ENCODE results near the gene TET2.

The TET2 gene

DNA sequence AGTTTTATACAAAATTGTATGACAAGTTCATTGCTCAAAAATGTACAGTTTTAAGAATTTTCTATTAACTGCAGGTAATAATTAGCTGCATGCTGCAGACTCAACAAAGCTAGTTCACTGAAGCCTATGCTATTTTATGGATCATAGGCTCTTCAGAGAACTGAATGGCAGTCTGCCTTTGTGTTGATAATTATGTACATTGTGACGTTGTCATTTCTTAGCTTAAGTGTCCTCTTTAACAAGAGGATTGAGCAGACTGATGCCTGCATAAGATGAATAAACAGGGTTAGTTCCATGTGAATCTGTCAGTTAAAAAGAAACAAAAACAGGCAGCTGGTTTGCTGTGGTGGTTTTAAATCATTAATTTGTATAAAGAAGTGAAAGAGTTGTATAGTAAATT, 131.0 kb downstream of the TET2 start:
- TF ChIP-seq, protein P1, sequence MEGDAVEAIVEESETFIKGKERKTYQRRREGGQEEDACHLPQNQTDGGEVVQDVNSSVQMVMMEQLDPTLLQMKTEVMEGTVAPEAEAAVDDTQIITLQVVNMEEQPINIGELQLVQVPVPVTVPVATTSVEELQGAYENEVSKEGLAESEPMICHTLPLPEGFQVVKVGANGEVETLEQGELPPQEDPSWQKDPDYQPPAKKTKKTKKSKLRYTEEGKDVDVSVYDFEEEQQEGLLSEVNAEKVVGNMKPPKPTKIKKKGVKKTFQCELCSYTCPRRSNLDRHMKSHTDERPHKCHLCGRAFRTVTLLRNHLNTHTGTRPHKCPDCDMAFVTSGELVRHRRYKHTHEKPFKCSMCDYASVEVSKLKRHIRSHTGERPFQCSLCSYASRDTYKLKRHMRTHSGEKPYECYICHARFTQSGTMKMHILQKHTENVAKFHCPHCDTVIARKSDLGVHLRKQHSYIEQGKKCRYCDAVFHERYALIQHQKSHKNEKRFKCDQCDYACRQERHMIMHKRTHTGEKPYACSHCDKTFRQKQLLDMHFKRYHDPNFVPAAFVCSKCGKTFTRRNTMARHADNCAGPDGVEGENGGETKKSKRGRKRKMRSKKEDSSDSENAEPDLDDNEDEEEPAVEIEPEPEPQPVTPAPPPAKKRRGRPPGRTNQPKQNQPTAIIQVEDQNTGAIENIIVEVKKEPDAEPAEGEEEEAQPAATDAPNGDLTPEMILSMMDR (IDR thresholded peaks at IDR 0.05; ENCODE audit: borderline replicate concordance, control extremely low read depth, extremely low read depth, insufficient read depth, missing control alignments) = no peak
- in situ Hi-C loops (cut with MboI; ENCODE audit: low sequenced_read_pairs, unreplicated experiment) = no loop called here
- no peak for DNase-seq (ENCODE audit: low spot score)

DNA sequence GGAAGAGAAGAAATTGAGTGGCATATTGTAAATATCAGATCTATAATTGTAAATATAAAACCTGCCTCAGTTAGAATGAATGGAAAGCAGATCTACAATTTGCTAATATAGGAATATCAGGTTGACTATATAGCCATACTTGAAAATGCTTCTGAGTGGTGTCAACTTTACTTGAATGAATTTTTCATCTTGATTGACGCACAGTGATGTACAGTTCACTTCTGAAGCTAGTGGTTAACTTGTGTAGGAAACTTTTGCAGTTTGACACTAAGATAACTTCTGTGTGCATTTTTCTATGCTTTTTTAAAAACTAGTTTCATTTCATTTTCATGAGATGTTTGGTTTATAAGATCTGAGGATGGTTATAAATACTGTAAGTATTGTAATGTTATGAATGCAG, 132.6 kb downstream of the TET2 start:
- TF ChIP-seq, protein P1 (IDR thresholded peaks at IDR 0.05; ENCODE audit: borderline replicate concordance, control extremely low read depth, extremely low read depth, insufficient read depth, missing control alignments) = no peak
- in situ Hi-C loops (cut with MboI; ENCODE audit: low sequenced_read_pairs, unreplicated experiment) = no loop called here

DNA sequence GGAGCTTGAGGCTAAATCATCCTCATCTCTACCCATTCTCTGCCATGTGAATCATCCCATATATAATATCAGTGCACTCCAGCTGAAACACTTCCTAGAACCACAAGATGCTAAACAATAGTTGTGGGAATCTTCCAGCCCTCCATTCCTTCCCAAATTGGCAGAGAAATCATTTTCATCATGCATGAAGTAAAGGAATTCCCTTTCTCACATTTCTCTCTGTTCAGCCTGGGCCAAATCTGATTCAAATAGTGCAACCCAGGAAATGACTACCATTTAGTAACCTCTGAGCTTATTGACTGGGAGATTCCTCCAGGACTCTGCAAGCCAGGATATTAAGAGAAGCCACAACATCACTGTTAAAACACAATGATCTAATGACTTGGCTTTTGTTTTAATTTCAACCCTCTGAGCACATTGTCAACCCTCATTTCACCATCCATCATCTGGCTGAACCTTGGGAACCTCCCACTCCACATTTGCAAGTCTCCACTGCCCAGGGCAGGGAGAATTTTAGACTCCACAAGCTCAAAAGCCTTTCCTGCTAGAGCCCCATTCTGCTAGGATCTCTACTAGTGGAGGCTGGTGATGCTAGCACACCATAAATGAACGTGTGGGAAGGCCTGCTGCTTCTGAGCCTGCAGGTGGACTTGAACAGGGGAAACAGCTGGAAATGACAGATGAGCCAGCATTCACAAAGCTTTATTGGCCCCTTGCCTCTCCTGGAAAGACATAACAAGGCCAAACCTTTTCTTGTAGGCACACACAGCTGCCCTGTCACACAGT, 133.9 kb downstream of the TET2 start:
- DNase-seq (ENCODE audit: low spot score) = no peak
- in situ Hi-C loops (cut with MboI; ENCODE audit: low sequenced_read_pairs, unreplicated experiment) = no loop called here
- TF ChIP-seq, protein P1 (IDR thresholded peaks at IDR 0.05; ENCODE audit: borderline replicate concordance, control extremely low read depth, extremely low read depth, insufficient read depth, missing control alignments) = no peak

More for the DNA sequence above, 132.6 kb downstream of the TET2 start:
- DNase-seq (ENCODE audit: low spot score) = no peak

DNA sequence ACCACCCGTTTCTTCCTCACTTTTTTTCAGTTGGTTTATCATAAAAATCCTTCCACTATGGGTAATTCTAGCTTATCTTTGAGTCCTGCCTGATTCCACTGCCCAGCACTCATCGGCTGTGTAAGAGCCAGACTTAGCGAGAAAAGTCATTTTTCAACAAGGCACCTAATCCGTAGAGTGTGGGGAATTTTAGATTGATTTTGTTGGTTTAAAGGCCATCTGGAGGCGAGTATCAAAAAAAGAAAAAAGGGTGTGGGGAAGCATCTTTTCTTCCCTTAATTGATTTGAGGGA, 134.4 kb downstream of the TET2 start:
- in situ Hi-C loops (cut with MboI; ENCODE audit: low sequenced_read_pairs, unreplicated experiment) = no loop called here
- no peak for DNase-seq (ENCODE audit: low spot score)

DNA sequence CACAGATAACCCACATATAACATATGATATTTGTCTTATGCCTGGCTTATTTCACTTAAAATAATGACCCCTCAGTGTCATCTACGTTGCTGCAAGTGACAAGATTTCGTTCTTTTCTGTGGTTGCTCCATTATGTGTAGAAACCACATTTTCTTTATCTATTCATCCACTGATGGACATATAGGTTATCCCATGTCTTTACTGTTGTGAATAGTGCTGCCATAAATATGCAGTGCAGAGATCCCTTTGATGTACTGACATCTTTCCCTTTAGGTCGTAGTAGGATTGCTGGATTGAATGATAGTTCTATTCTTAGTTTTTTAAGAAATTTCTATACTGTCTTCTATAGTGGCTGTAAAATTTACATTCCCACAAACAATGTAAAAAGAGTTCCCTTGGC, 135.8 kb downstream of the TET2 start:
- TF ChIP-seq, protein P1 (IDR thresholded peaks at IDR 0.05; ENCODE audit: borderline replicate concordance, control extremely low read depth, extremely low read depth, insufficient read depth, missing control alignments) = no peak
- in situ Hi-C loops (cut with MboI; ENCODE audit: low sequenced_read_pairs, unreplicated experiment) = no loop called here

More for the DNA sequence above, 134.4 kb downstream of the TET2 start:
- TF ChIP-seq, protein P1 (IDR thresholded peaks at IDR 0.05; ENCODE audit: borderline replicate concordance, control extremely low read depth, extremely low read depth, insufficient read depth, missing control alignments) = no peak

DNA sequence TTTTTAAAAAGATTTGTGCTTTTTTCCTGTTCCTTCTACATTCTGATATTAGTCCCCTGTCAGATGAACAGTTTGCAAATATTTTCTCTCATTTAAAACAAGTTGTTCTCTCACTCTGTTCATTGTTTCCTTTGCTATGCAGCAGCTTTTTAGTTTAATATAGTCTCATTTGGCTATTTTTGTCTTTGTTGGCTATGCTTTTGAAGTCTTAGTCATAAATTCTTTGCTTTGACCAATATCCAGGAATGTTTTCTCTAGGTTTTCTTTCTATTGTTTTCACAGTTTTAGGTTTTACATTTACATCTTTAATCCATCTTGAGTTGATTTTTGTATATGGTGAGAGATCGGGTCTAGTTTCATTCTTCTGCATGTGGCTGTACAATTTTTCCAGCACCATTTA, 136.8 kb downstream of the TET2 start:
- no peak for DNase-seq (ENCODE audit: low spot score)
- TF ChIP-seq, protein P1 (IDR thresholded peaks at IDR 0.05; ENCODE audit: borderline replicate concordance, control extremely low read depth, extremely low read depth, insufficient read depth, missing control alignments) = no peak
- in situ Hi-C loops (cut with MboI; ENCODE audit: low sequenced_read_pairs, unreplicated experiment) = no loop called here

More for the DNA sequence above, 135.8 kb downstream of the TET2 start:
- DNase-seq (ENCODE audit: low spot score) = no peak

All from GM13976 (cell line).